IMR-90 (cell line): Measurements from ENCODE around the gene ZFX. TPM values are rescaled to one million over a fixed set of nuclear protein-coding genes. Genes with fewer than 3 reads are reported as not detected.

Experiments
- ATAC-seq: fragments of 200-7000 bp; cut with Tn5 transposase; 2 replicates; pipeline ENCODE4 v1.9.1; 2020; ENCODE audit warnings: low read depth, mild to moderate bottlenecking, moderate library complexity
- BruUV-seq: library from RNA; stranded (reverse); fragments of 400-500 nt; replicated peaks from 2 replicates; lab custom pipeline; 2021; lab: Mats Ljungman, UMichigan
- CTCF ChIA-PET: fragments of 300-600 bp; formaldehyde crosslinking; extraction: SDS; loops from one replicate; lab custom pipeline; 2021; ENCODE audit warnings: antibody characterized with exemption; lab: Yijun Ruan, JAX
- POLR2A ChIA-PET: fragments of 300-600 bp; sonication (Branson Sonifier 250); formaldehyde crosslinking; loops from one replicate; lab custom pipeline; 2022; ENCODE audit warnings: antibody characterized with exemption; ENCODE audit not compliant: unreplicated experiment; lab: Charles Lee
- DNase-seq: peaks from one replicate; pipeline ENCODE4 v3.0.0; 2013
- H2AFZ ChIP-seq: replicated peaks from 2 replicates; pipeline ENCODE3; 2013; ENCODE audit warnings: low read length, mild to moderate bottlenecking; ENCODE audit not compliant: poor library complexity
- H2AK5ac ChIP-seq: 2 replicates; pipeline ENCODE4 v1.6.1; 2013; ENCODE audit warnings: low read depth, low read length, inconsistent platforms
- H2AK9ac ChIP-seq: replicated peaks from 2 replicates; pipeline ENCODE3; 2013; ENCODE audit warnings: mild to moderate bottlenecking, low read depth, low read length, moderate library complexity; ENCODE audit not compliant: poor library complexity
- H2BK120ac ChIP-seq: 2 replicates; pipeline ENCODE4 v1.6.1; 2013; ENCODE audit warnings: low read depth, low read length, inconsistent platforms
- H2BK15ac ChIP-seq: 3 replicates; pipeline ENCODE4 v1.6.1; 2013; ENCODE audit warnings: low read depth, low read length, inconsistent platforms
- H2BK20ac ChIP-seq: 2 replicates; pipeline ENCODE4 v1.6.1; 2013; ENCODE audit warnings: low read depth, mild to moderate bottlenecking, inconsistent platforms, low read length, moderate library complexity
- H2BK5ac ChIP-seq: 2 replicates; pipeline ENCODE4 v1.6.1; 2013; ENCODE audit warnings: mild to moderate bottlenecking, low read depth, low read length, inconsistent platforms; ENCODE audit not compliant: poor library complexity, severe bottlenecking
- H3K14ac ChIP-seq: replicated peaks from 2 replicates; pipeline ENCODE4 v1.6.1; 2013; ENCODE audit warnings: low read depth, low read length, inconsistent platforms
- H3K18ac ChIP-seq: 2 replicates; pipeline ENCODE4 v1.6.1; 2013; ENCODE audit warnings: low read depth, low read length, control low read depth
- H3K23ac ChIP-seq: 2 replicates; pipeline ENCODE4 v1.6.1; 2013; ENCODE audit warnings: low read depth, low read length, inconsistent platforms
- H3K27ac ChIP-seq: 2 replicates; pipeline ENCODE4 v1.5.1; 2013; ENCODE audit warnings: mild to moderate bottlenecking, control low read depth, low read length; ENCODE audit not compliant: insufficient read depth
- H3K27me3 ChIP-seq: 2 replicates; pipeline ENCODE4 v1.6.1; 2013; ENCODE audit warnings: low read length; ENCODE audit not compliant: control insufficient read depth, insufficient read depth
- H3K36me3 ChIP-seq: 2 replicates; pipeline ENCODE4 v1.6.1; 2013; ENCODE audit warnings: low read length, mixed read lengths; ENCODE audit not compliant: control insufficient read depth, insufficient read depth
- H3K4ac ChIP-seq: 2 replicates; pipeline ENCODE4 v1.6.1; 2013; ENCODE audit warnings: low read depth, low read length, inconsistent platforms
- H3K4me1 ChIP-seq: 2 replicates; pipeline ENCODE4 v1.6.1; 2013; ENCODE audit warnings: low read length, mixed read lengths; ENCODE audit not compliant: control insufficient read depth, insufficient read depth
- H3K4me2 ChIP-seq: 2 replicates; pipeline ENCODE4 v1.6.1; 2013; ENCODE audit warnings: low read depth, mild to moderate bottlenecking, control low read depth, low read length, moderate library complexity
- H3K4me3 ChIP-seq: 2 replicates; pipeline ENCODE4 v1.5.1; 2013; ENCODE audit warnings: low read depth, mild to moderate bottlenecking, control low read depth, low read length, moderate library complexity; ENCODE audit not compliant: insufficient read depth
- H3K56ac ChIP-seq: 2 replicates; pipeline ENCODE4 v1.6.1; 2013; ENCODE audit warnings: low read length, inconsistent platforms; ENCODE audit not compliant: insufficient read depth; ENCODE audit errors: extremely low read depth
- H3K79me1 ChIP-seq, 2 experiments: 2 replicates each; pipeline ENCODE4 v1.6.1; 2013; ENCODE audit warnings: low read length in 2 of 2, inconsistent platforms in 1 of 2, low read depth in 1 of 2
- H3K9ac ChIP-seq: 2 replicates; pipeline ENCODE4 v1.6.1; 2013; ENCODE audit warnings: low read depth, low read length, control low read depth
- H3K9me1 ChIP-seq: 2 replicates; pipeline ENCODE4 v1.6.1; 2013; ENCODE audit warnings: low read length, inconsistent platforms; ENCODE audit not compliant: insufficient read depth
- H3K9me3 ChIP-seq: 2 replicates; pipeline ENCODE4 v1.6.1; 2013; ENCODE audit warnings: low read length; ENCODE audit not compliant: control insufficient read depth, insufficient read depth
- H4K20me1 ChIP-seq: 2 replicates; pipeline ENCODE4 v1.6.1; 2013; ENCODE audit warnings: low read length, inconsistent platforms; ENCODE audit not compliant: insufficient read depth
- H4K5ac ChIP-seq: 2 replicates; pipeline ENCODE4 v1.6.1; 2013; ENCODE audit warnings: mild to moderate bottlenecking, low read depth, low read length, control low read depth
- H4K8ac ChIP-seq, 2 experiments: 2 replicates each; pipeline ENCODE4 v1.6.1; 2013; ENCODE audit warnings: low read depth in 2 of 2, low read length in 2 of 2, control low read depth in 1 of 2, inconsistent platforms in 1 of 2
- H4K91ac ChIP-seq: 2 replicates; pipeline ENCODE4 v1.6.1; 2013; ENCODE audit warnings: low read depth, low read length, inconsistent platforms; ENCODE audit not compliant: insufficient read depth
- BHLHE40 ChIP-seq: fragments of 150-350 bp; IDR thresholded peaks from 2 replicates; pipeline ENCODE4 v1.6.1; 2016; ENCODE audit warnings: mild to moderate bottlenecking, low read depth, low read length
- CEBPB ChIP-seq: IDR thresholded peaks from 2 replicates; pipeline ENCODE4 v1.6.1; 2012; ENCODE audit warnings: low read depth, low read length, improper control_type of control experiment
- CHD1 ChIP-seq: IDR thresholded peaks from 2 replicates; pipeline ENCODE4 v1.6.1; 2012; ENCODE audit warnings: low read depth, low read length, improper control_type of control experiment
- CTCF ChIP-seq: conservative IDR thresholded peaks from 2 replicates; pipeline ENCODE4 v1.5.1; 2012; ENCODE audit warnings: mild to moderate bottlenecking, low read depth, low read length, improper control_type of control experiment
- ELK1 ChIP-seq: fragments of 150-350 bp; IDR thresholded peaks from 2 replicates; pipeline ENCODE4 v1.6.1; 2016; ENCODE audit warnings: low read depth, mild to moderate bottlenecking, low read length, moderate library complexity, borderline replicate concordance
- FOS ChIP-seq: fragments of 150-350 bp; IDR thresholded peaks from 2 replicates; pipeline ENCODE4 v1.6.1; 2016; ENCODE audit warnings: low read depth, low read length
- MAFK ChIP-seq: IDR thresholded peaks from 2 replicates; pipeline ENCODE4 v1.6.1; 2012; ENCODE audit warnings: low read depth, low read length, improper control_type of control experiment
- MAZ ChIP-seq: IDR thresholded peaks from 2 replicates; pipeline ENCODE4 v1.6.1; 2012; ENCODE audit warnings: low read depth, mild to moderate bottlenecking, low read length, improper control_type of control experiment, moderate library complexity, borderline replicate concordance
- MXI1 ChIP-seq: IDR thresholded peaks from 2 replicates; pipeline ENCODE4 v1.6.1; 2012; ENCODE audit warnings: low read depth, mild to moderate bottlenecking, low read length, moderate library complexity, borderline replicate concordance
- NFE2L2 ChIP-seq: fragments of 150-350 bp; IDR thresholded peaks from 2 replicates; pipeline ENCODE4 v1.6.1; 2016; ENCODE audit warnings: low read depth, mild to moderate bottlenecking, low read length
- POLR2A ChIP-seq: IDR thresholded peaks from 2 replicates; pipeline ENCODE4 v1.6.1; 2012; ENCODE audit warnings: mild to moderate bottlenecking, low read depth, low read length
- RAD21 ChIP-seq: IDR thresholded peaks from 2 replicates; pipeline ENCODE4 v1.6.1; 2012; ENCODE audit warnings: low read length, improper control_type of control experiment
- RCOR1 ChIP-seq: IDR thresholded peaks from 2 replicates; pipeline ENCODE4 v1.6.1; 2012; ENCODE audit warnings: mild to moderate bottlenecking, low read length, improper control_type of control experiment; ENCODE audit not compliant: insufficient replicate concordance
- RFX5 ChIP-seq: IDR thresholded peaks from 2 replicates; pipeline ENCODE4 v1.8.0; 2012; ENCODE audit warnings: low read depth, mild to moderate bottlenecking, low read length, moderate library complexity
- SMC3 ChIP-seq: fragments of 150-350 bp; IDR thresholded peaks from 2 replicates; pipeline ENCODE4 v1.6.1; 2016; ENCODE audit warnings: low read depth, mild to moderate bottlenecking, antibody characterized with exemption, low read length, moderate library complexity
- USF2 ChIP-seq: fragments of 150-350 bp; IDR thresholded peaks from 2 replicates; pipeline ENCODE4 v1.6.1; 2017; ENCODE audit warnings: mild to moderate bottlenecking, antibody characterized with exemption, low read length, low read depth
- dilution Hi-C: fragments of 300-500 bp; cut with HindIII; formaldehyde crosslinking; loops from one replicate; pipeline ENCODE4 v1.14.3; 2018; ENCODE audit warnings: low sequenced_read_pairs; ENCODE audit not compliant: unreplicated experiment
- in situ Hi-C: fragments of 300-500 bp; cut with MboI; formaldehyde crosslinking; loops from 3 replicates; pipeline ENCODE4 v1.14.3; 2019; ENCODE audit warnings: low sequenced_read_pairs, inconsistent platforms, mixed read lengths
- intact Hi-C: fragments of 100-400 bp; cut with micrococcal nuclease; formaldehyde crosslinking; loops from 2 replicates; pipeline ENCODE4 v1.10.0; 2022
- polyA plus RNA-seq, 3 experiments: library from polyadenylated mRNA; depleted of rRNA; stranded (reverse); fragments of >200 nt; gene quantifications; 2 replicates each; pipeline ENCODE4 v1.2.3, GENCODE V29; 2012; ENCODE audit warnings: low replicate concordance in 1 of 3
- total RNA-seq: library from RNA; depleted of rRNA; stranded (reverse); fragments of >200 nt; gene quantifications from 2 replicates; pipeline ENCODE4 v1.2.3, GENCODE V29; 2012

ZFX gene
- total and polyA plus RNA-seq, 2 of the 4 experiments (the other 2 are of a cell fraction): 16.0 to 99.3 TPM

- Histone ChIP-seq H3K27me3 (no peaks in the 10 kb centered on the region), H2BK20ac (no peak overlapping the region), H2AK5ac (no peak overlapping the region), H2BK120ac (no peak overlapping the region), H4K5ac (no peak overlapping the region), H4K91ac (no peak overlapping the region), H3K79me1 (peaks cover 8 to 71% of the 10 kb centered on the region in 2 experiments; a peak in 3 of 4 replicates), H3K9ac (no peak overlapping the region), H2AK9ac (no peak overlapping the region), H3K4me2 (no peak overlapping the region), H3K9me1 (0 out of 2 replicates have a peak, but pooled peaks cover 5% of the 10 kb centered on the region), H2BK5ac (no peak overlapping the region), H4K20me1 (peaks cover 92% of the 10 kb centered on the region), H4K8ac (no peak overlapping the region), H2AFZ (no peak overlapping the region), H3K56ac (no peak overlapping the region), H3K18ac (no peak overlapping the region), H3K9me3 (no peaks in the 10 kb centered on the region), H2BK15ac (no peak overlapping the region), H3K36me3 (peaks cover 4% of the 10 kb centered on the region; the same call in 1 of the 2 replicates), H3K23ac (peak overlapping the region; percentile 45; the same call in 1 of the 2 replicates), H3K4me3 (no peak overlapping the region), H3K27ac (no peak overlapping the region), H3K4me1 (peaks cover 15% of the 10 kb centered on the region), H3K14ac (no peak overlapping the region), H3K4ac (no peak overlapping the region)
- intact Hi-C loops: no loop called here
- no peak for TF ChIP-seq MAFK
- TF ChIP-seq NFE2L2: no peak
- no peak for TF ChIP-seq ELK1
- TF ChIP-seq RFX5: no peak
- no peak for TF ChIP-seq MXI1
- TF ChIP-seq CHD1: no peak
- TF ChIP-seq CEBPB: no peak
- TF ChIP-seq BHLHE40: no peak
- TF ChIP-seq RAD21: no peak
- no peak for TF ChIP-seq MAZ
- no peak for TF ChIP-seq USF2
- TF ChIP-seq SMC3: no peak
- TF ChIP-seq CTCF: no peak
- no peak for TF ChIP-seq POLR2A
- no peak for TF ChIP-seq RCOR1
- no peak for TF ChIP-seq FOS
- in situ Hi-C loops: loop anchor here (25.0 kb wide), 1 partner anchor 481 kb away; no protein-coding TSS in a partner anchor
- POLR2A ChIA-PET: no interaction called here
- no TSS peak for BruUV-seq
- dilution Hi-C loops: no loop called here
- ATAC-seq (peak; percentile 49), DNase-seq (peak; percentile 11)
- CTCF ChIA-PET: no interaction called here
These were observed 18.4 kb downstream of the ZFX start for GRCh38 chrX:24167719-24168472.
